NCI-H226 (cell line): ENCODE data around the gene PARVG.

Source experiments
- DNase-seq: peaks from one replicate; pipeline ENCODE4 v3.0.0-alpha.2; 2015

Gene PARVG

DNA sequence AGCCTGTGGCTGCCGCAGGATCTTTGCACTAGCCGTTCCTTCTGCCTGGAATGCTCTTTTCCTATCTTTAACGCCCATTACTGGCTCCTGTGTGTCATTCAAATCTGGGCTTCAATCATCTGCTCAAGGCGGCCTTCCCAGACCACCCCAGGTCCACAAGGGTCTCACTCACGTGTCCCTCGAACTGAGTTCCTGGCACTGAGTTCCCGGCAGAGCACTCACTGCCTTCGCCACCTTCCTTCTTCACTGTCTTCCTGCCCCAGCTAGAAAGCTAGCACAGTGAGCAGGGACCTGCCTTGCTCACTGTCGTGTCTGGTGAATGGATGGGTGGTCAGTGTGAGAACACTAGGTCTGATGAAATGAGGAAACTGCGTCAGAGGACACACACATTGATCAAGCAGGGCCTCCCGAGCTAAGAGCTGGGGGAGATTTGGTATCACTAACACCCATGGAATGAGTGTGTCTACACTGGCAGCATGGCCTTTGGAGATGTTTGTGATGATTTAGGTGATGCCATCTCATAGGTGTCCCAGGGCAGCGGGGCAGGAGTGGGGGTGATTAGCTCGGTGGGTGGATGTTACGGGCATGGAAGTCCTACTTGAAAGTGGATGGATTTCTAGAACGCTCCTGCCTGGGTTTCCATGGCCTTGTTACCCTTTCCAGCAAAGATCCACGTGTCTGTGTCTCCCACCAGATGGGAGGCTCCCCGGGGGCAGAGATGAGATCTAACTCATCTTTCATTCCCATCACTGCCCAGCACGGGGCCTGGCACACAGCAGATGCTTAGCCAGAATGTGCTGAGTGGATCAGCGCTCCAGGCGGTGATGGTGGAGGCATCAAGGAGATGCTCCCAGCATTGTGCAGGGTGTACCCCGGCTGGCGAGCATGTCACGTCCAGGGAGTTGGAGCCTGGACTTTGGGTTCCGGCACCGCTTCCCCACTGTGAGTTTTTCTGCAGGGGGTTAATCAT is 67.5 kb downstream of the PARVG start:
- DNase-seq, result no peak

- no peak for DNase-seq
Measured at GRCh38 chr22:44248926-44249325, 68.2 kb downstream of the PARVG start.

DNA sequence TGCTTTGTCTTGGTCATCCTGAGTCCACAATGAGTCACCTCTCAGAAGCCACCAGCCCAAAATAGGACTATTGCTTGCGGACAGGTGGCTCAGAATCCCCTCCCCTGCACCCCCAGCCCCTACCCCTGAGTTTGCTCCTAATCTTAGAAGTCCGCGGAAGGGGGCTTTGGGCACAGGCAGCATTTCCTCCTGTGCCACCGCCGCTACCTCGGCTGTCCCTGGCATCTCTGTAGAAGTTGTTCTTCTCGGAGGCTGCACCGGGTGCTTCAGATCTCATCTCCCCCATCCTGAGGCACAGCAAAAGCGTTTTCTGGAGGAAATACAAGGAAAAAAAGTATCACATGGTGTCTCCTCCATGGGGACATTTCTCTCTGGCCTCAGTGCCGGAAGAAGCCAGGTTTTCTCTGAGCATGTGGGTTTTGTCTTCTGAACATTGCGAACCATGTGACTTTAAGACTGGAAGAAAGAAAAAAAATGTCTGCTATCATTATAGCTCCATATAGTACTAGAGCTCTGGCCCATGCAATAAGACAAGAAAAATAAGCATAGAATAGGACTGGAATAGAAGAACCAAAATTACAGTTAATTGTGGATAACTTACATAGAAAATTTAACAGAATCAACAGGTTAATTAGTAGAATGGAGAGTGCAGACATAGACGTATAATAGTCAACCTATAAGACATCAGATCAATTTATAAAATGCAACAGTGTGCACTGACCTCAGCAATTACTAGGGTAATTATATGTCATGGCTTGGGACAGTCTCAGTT is 68.8 kb downstream of the PARVG start:
- DNase-seq, result no peak

GRCh38 chr22:44254811-44255210 is 74.1 kb downstream of the PARVG start:
- DNase-seq, result no peak

- no peak for DNase-seq
Measured at GRCh38 chr22:44256085-44256484, 75.4 kb downstream of the PARVG start.

DNA sequence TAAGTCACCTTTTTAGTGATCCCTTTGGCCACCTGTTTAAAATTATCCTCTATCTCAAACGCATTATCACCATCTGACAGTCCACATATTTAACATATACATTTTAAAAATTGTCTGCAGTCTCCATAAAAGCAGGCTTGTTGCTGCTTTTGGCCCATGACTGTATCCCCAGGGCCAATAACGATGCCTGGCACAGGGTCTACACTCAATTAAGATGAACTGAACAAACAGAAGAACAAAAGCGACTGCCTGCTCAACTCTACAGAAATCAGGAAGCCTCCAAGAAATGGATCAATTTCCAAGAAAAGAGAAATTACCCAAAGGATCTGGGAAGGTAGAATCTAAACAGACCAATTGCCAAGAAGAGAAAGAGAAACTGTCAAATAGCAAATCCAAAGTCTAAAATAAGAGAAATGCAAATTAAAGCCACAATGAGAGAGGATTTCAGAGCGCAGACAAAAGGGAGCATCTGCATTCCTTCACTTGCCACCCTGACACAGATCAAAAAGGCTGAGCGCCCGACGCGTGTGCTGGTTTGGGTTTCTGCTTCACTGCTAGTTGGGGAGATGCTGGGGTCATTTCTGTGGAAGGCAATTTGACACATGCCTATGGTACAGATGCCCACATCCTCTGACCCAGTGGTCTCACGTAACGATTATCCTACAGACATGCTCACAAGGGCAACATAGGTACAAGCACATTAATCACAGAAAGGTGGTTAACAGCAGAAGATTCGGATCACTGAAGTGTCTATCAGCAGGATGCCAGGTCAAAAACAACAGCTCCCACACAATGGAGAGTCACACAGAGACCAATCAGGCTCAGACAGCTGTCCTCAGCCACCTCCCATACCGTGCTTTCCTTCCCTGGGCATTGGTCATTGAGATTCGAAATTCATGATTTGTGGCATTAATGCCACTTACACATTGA is 76.1 kb downstream of the PARVG start:
- no peak for DNase-seq
